GM12892 (cell line): ENCODE data around the gene CLNK.
A peak's percentile ranks its signal among the peaks of the same experiment; 100 is the strongest.

Experiments
- DNase-seq: peaks from one replicate; pipeline ENCODE4 v3.0.0; 2011; ENCODE audit not compliant: insufficient read length
- FAIRE-seq: peaks from 2 replicates; lab custom pipeline; 2011; peaks lifted over from hg19 to GRCh38; lab: Jason Lieb, UNC
- POLR2A ChIP-seq: IDR thresholded peaks from 2 replicates; pipeline ENCODE4 v1.6.1; 2011; ENCODE audit warnings: low read depth, low read length, control low read depth
- POLR2AphosphoS5 ChIP-seq: IDR thresholded peaks from 2 replicates; pipeline ENCODE4 v1.6.1; 2011; ENCODE audit warnings: low read depth, low read length, control low read depth
- TAF1 ChIP-seq: IDR thresholded peaks from 2 replicates; pipeline ENCODE4 v1.6.1; 2011; ENCODE audit warnings: low read depth, mild to moderate bottlenecking, control low read depth, low read length, borderline replicate concordance

CLNK gene

GRCh38 chr4:10698172-10698571 is 13.6 kb upstream of the CLNK start:
- TF ChIP-seq POLR2AphosphoS5 (no peak), POLR2A (no peak), TAF1 (no peak)
- no peak for FAIRE-seq
- no peak for DNase-seq

- DNase-seq (no peak), FAIRE-seq (no peak)
- TF ChIP-seq POLR2AphosphoS5 (no peak), POLR2A (no peak), TAF1 (no peak)
Measured at GRCh38 chr4:10697086-10697485, 12.5 kb upstream of the CLNK start.

GRCh38 chr4:10696253-10696652 is 11.7 kb upstream of the CLNK start:
- no peak for TF ChIP-seq POLR2A
- no peak for TF ChIP-seq POLR2AphosphoS5
- no peak for TF ChIP-seq TAF1
- FAIRE-seq (no peak), DNase-seq (no peak)

GRCh38 chr4:10694828-10695209 is 10.3 kb upstream of the CLNK start:
- TF ChIP-seq TAF1 (no peak), POLR2AphosphoS5 (no peak), POLR2A (no peak)
- FAIRE-seq (peak; percentile 42), DNase-seq (no peak)

GRCh38 chr4:10694151-10694827 is 9.7 kb upstream of the CLNK start:
- DNase-seq (no peak), FAIRE-seq (no peak)

GRCh38 chr4:10691651-10692050 is 7.1 kb upstream of the CLNK start:
- no peak for FAIRE-seq
- TF ChIP-seq TAF1 (no peak), POLR2AphosphoS5 (no peak), POLR2A (no peak)
- no peak for DNase-seq

More at GRCh38 chr4:10694151-10694827, 9.7 kb upstream of the CLNK start:
- TF ChIP-seq TAF1 (no peak), POLR2AphosphoS5 (no peak), POLR2A (no peak)

GRCh38 chr4:10690185-10690907 is 5.8 kb upstream of the CLNK start:
- TF ChIP-seq POLR2AphosphoS5 (no peak), POLR2A (no peak), TAF1 (no peak)
- DNase-seq (no peak), FAIRE-seq (no peak)

- no peak for FAIRE-seq
- TF ChIP-seq TAF1 (no peak), POLR2A (no peak), POLR2AphosphoS5 (no peak)
- DNase-seq = no peak
Measured at GRCh38 chr4:10688846-10689245, 4.3 kb upstream of the CLNK start.

- TF ChIP-seq POLR2AphosphoS5 = no peak
- TF ChIP-seq POLR2A = no peak
- TF ChIP-seq TAF1 = no peak
- DNase-seq = no peak
- FAIRE-seq = peak; percentile 65
Measured at GRCh38 chr4:10688022-10688421, 3.5 kb upstream of the CLNK start.

GRCh38 chr4:10687526-10687925 is 3.0 kb upstream of the CLNK start:
- FAIRE-seq (peak; percentile 53), DNase-seq (no peak)
- TF ChIP-seq TAF1 (no peak), POLR2A (no peak), POLR2AphosphoS5 (no peak)

GRCh38 chr4:10682397-10682796 is 2.2 kb downstream of the CLNK start:
- peak; percentile 68 for FAIRE-seq
- no peak for DNase-seq
- TF ChIP-seq POLR2AphosphoS5 (peak; percentile 32; the same call in 1 of the 2 replicates), POLR2A (no peak; the same call in 1 of the 2 replicates)

GRCh38 chr4:10677796-10678497 is 6.6 kb downstream of the CLNK start:
- no peak for TF ChIP-seq TAF1
- no peak for TF ChIP-seq POLR2AphosphoS5
- TF ChIP-seq POLR2A = no peak
- DNase-seq = no peak
- peak; percentile 14 for FAIRE-seq

GRCh38 chr4:10673817-10674369 is 10.7 kb downstream of the CLNK start:
- TF ChIP-seq TAF1 (no peak), POLR2A (peak; percentile 16; the same call in 1 of the 2 replicates), POLR2AphosphoS5 (no peak)
- no peak for DNase-seq
- peak; percentile 76 for FAIRE-seq
